ENCODE results near the gene CTDP1. TPM values are rescaled to one million over a fixed set of nuclear protein-coding genes. Genes with fewer than 3 reads are reported as not detected.

Gene CTDP1
- total RNA-seq, 1 experiment from 2014 or later: 33.7 TPM

- no peak overlapping the region for H3K4ac ChIP-seq (ENCODE audit: low read depth, low read length)
- no peak for DNase-seq
- H3K56ac ChIP-seq (ENCODE audit: insufficient read length, low read depth, low read length): no peak overlapping the region
- no peak overlapping the region for H2BK15ac ChIP-seq (ENCODE audit: low read depth, low read length)
- no peak overlapping the region for H2BK5ac ChIP-seq (ENCODE audit: insufficient read length, low read length)
- no peak overlapping the region for H3K9ac ChIP-seq (ENCODE audit: extremely low read depth, insufficient read length, low read length)
- H3K9me3 Mint-ChIP-seq: peaks cover 3 to 6% of the 10 kb centered on the region in 2 experiments; a peak in 4 of 5 replicates
- no peak overlapping the region for H3K18ac ChIP-seq (ENCODE audit: insufficient read length, low read depth, low read length)
- no peak overlapping the region for H2BK20ac ChIP-seq (ENCODE audit: low read depth, low read length, poor library complexity, severe bottlenecking)
- no peak overlapping the region for H3K14ac ChIP-seq (ENCODE audit: insufficient read depth, low read length)
- no peak overlapping the region for H2AK5ac ChIP-seq (ENCODE audit: insufficient read length, low read length)
- H3T11ph ChIP-seq (ENCODE audit: low read length): no peak overlapping the region
- H3K79me1 ChIP-seq (ENCODE audit: insufficient read depth, low read depth, low read length, poor library complexity, severe bottlenecking): no peaks in the 10 kb centered on the region
- no peak overlapping the region for H2BK12ac ChIP-seq (ENCODE audit: insufficient read length, low read depth, low read length)
- no peak overlapping the region for H4K91ac ChIP-seq (ENCODE audit: insufficient read length, low read depth, low read length)
- peaks cover 22% of the 10 kb centered on the region for H3K27me3 Mint-ChIP-seq (ENCODE audit: low read depth)
- H3K27ac Mint-ChIP-seq: peak overlapping the region in 1 of 3 experiments; percentile 63; a peak in 1 of 7 replicates
- peaks cover 27 to 31% of the 10 kb centered on the region in 2 experiments for H3K4me1 Mint-ChIP-seq
- no peaks in the 10 kb centered on the region for H3K79me2 ChIP-seq (ENCODE audit: insufficient read depth, low read length)
- H2AFZ ChIP-seq (ENCODE audit: low read length): no peak overlapping the region
- no peak overlapping the region for H4K5ac ChIP-seq (ENCODE audit: insufficient read length, low read depth, low read length)
- no peak for TF ChIP-seq CTCF (conservative IDR thresholded peaks at IDR 0.05)
- H3K23ac ChIP-seq (ENCODE audit: insufficient read length, low read depth, low read length): no peak overlapping the region
- peaks cover 5% of the 10 kb centered on the region; the same call in 1 of the 2 replicates for H3K4me1 ChIP-seq (ENCODE audit: insufficient read depth, low read length)
- no peak overlapping the region for H3K27ac ChIP-seq (ENCODE audit: insufficient read length, low read depth, low read length)
- no peak overlapping the region; a peak in 1 of 5 replicates for H3K4me3 Mint-ChIP-seq
- no peaks in the 10 kb centered on the region for H3K9me3 ChIP-seq (ENCODE audit: control insufficient read depth, low read depth, low read length)
- no peaks in the 10 kb centered on the region for H3K23me2 ChIP-seq (ENCODE audit: insufficient read length, low read depth, low read length, poor library complexity, severe bottlenecking)
- no peaks in the 10 kb centered on the region for H4K20me1 ChIP-seq (ENCODE audit: control insufficient read depth, insufficient read depth, insufficient read length)
- H2BK120ac ChIP-seq (ENCODE audit: low read depth, low read length, poor library complexity, severe bottlenecking): no peak overlapping the region
- WGBS (ENCODE audit: extremely low coverage, insufficient read length, low lambda C conversion rate): no CpG with 5 or more reads among the region's 5 CpGs
- no peak overlapping the region for H4K8ac ChIP-seq (replicated peaks; ENCODE audit: insufficient read length, low read depth, low read length)
- peaks cover 0 to 9% (median 0%) of the 10 kb centered on the region in 3 experiments; a peak in 1 of 7 replicates for H3K36me3 Mint-ChIP-seq (ENCODE audit: insufficient read depth in 1 of 3, low read depth in 3 of 3)
- no peak overlapping the region for H3K4me2 ChIP-seq (ENCODE audit: insufficient read depth, insufficient read length, low read length)
- H3K27me3 ChIP-seq (ENCODE audit: insufficient read depth, low read length): no peaks in the 10 kb centered on the region
Observed at GRCh38 chr18:79659733-79660132, 19.9 kb upstream of the CTDP1 start.

Measured in H9 (cell line).